HG03469 (cell line): Measurements from ENCODE around the gene NAA16.
"Not testable (repeated sequence)": the region's sequence is repeated elsewhere in the genome, so short reads cannot be mapped to it uniquely, and the experiment has no call there.

Experiments
- ATAC-seq: cut with Tn5 transposase; IDR thresholded peaks from one replicate; pipeline ENCODE4 v1.9.1; 2021; ENCODE audit warnings: mild to moderate bottlenecking, moderate library complexity, moderate number of reproducible peaks; ENCODE audit not compliant: unreplicated experiment

NAA16 gene

GRCh38 chr13:41352935-41353840 is 42.1 kb downstream of the NAA16 start:
- no peak for ATAC-seq

DNA sequence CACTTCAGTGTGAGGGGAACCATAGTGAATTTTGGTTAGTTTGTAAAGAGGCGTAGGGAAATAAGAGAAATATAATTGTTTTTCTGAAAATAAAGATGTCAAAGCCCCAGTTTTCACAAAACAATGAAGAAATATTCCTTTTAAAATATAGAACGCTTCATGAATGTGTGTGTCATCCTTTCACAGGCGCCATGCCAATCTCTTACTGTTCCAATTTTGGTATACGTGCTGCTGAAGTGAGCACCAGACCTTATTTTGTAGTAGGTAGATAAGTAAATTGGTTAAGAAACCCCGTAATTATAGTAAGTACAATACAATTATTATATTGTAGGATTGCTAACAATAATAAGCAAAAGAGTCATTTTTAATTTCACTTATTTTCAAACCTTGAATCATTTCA is 43.3 kb downstream of the NAA16 start:
- ATAC-seq, result no peak

GRCh38 chr13:41356385-41356648 is 45.2 kb downstream of the NAA16 start:
- ATAC-seq, result not testable (repeated sequence)

- ATAC-seq, result no peak
Observed at GRCh38 chr13:41356786-41357185, 45.7 kb downstream of the NAA16 start.

GRCh38 chr13:41361491-41361890 is 50.4 kb downstream of the NAA16 start:
- ATAC-seq, result no peak

- no peak for ATAC-seq
Observed at GRCh38 chr13:41364043-41364442, 53.0 kb downstream of the NAA16 start.

GRCh38 chr13:41365631-41366030 is 54.6 kb downstream of the NAA16 start:
- ATAC-seq, result no peak

GRCh38 chr13:41370736-41371135 is 59.7 kb downstream of the NAA16 start:
- ATAC-seq, result no peak

- no peak for ATAC-seq
Observed at GRCh38 chr13:41377446-41377845, 66.4 kb downstream of the NAA16 start.

- ATAC-seq, result no peak
Observed at GRCh38 chr13:41382431-41382830, 71.4 kb downstream of the NAA16 start.

DNA sequence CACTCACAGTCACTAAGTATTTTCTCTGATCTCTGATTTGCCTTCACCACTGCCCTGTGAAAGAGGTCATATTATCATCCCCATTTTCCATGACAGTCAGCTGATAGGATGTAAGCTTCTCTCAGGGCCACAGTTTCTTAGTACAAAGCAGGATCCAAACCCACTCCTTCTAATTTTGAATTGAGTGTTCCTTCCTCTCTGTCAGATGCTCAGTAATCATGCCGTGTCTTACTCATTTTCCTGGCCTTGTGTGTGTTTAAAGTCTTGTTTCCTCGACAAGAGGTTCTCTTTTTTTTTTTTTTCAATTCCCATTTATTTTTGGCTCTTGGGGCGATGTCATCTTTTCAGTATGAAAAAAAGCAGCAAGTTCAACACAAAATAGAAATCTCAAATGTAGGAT is 72.3 kb downstream of the NAA16 start:
- ATAC-seq, result no peak

- ATAC-seq, result no peak
Observed at GRCh38 chr13:41384749-41385503, 73.9 kb downstream of the NAA16 start.

DNA sequence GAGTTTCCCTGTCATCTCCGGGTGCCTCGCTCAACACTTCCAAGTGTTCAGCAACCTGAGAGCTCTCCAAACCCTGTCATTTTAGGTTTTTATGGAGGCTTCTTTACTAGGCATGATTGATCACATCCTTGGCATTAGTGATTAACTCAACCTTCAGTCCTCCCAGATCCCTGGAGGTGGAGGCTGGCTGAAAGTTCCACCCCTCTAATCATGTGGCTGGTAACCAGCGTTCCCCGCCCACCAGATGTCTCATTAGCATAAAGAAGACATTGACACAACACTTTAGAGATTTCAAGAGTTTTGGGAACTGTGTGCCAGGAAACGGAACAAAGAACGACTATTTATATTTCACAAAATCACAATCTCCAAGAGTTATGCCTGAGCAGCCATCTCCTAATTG is 75.1 kb downstream of the NAA16 start:
- no peak for ATAC-seq

GRCh38 chr13:41387576-41387975 is 76.5 kb downstream of the NAA16 start:
- no peak for ATAC-seq

DNA sequence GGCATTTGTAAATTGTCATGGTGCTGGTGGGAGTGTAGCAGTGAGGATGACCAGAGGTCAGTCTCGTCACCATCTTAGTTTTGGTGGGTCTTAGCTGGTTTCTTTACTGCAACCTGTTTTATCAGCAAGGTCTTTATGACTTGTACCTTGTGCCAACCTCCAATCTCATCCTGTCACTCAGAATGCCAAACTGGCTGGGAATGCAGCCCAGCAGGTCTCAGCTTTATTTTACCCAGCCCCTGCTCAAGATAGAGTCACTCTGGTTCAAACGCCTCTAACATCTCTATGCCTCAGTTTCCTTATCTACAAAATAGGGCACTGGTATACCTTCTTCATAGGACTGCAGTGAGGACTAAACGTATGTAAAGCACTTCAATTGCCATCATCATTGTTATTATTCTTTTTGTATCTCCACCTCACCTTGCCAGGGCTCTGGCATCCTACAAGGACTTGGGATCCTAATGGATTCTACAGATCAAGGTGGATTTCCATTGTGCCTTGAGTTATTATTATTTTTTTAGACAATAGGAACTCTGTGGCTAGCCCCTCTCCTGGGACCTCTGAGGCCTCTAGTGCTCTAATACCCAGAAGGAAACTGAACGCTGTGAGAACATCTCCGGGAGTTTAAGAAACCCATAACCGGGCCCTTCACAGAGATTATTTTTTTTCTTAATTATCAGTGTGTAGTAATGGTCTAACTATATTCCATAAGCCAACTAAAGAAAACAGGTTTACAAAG is 77.2 kb downstream of the NAA16 start:
- no peak for ATAC-seq

DNA sequence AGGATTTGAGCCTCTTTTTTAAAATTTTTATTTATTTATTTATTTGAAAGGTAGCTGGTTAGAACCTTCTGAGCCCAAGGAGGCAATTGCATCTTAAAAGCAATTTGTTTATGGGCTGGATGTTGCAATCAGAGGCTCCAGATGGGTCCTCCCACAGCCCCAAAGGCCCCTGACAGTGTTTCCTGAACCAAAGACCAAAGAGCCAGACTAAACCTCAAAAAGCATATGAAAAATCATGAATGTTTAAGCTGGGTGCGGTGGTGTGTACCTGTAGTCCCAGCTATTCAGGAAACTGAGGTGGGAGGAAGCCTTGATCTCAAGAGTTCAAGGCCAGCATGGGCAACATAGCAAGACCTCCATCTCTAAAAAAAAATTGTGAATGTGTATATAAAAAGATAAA is 78.5 kb downstream of the NAA16 start:
- no peak for ATAC-seq

DNA sequence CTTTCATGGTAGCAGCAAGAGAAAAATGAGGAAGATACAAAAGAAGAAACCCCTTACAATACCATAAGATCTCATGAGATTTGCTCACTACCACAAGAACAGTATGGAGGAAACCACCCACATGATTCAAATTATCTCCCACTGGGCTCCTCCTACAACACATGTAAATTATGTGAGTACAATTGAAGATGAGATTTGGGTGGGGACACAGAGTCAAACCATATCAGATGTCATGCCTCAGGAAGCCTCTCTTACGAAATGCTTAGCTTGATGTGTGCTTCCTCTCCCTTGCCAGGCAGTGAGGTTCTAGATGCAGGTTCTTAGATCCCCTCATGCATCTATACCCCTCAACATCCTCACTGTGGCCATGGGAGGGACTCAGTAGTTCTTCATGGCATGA is 83.1 kb downstream of the NAA16 start:
- no peak for ATAC-seq

DNA sequence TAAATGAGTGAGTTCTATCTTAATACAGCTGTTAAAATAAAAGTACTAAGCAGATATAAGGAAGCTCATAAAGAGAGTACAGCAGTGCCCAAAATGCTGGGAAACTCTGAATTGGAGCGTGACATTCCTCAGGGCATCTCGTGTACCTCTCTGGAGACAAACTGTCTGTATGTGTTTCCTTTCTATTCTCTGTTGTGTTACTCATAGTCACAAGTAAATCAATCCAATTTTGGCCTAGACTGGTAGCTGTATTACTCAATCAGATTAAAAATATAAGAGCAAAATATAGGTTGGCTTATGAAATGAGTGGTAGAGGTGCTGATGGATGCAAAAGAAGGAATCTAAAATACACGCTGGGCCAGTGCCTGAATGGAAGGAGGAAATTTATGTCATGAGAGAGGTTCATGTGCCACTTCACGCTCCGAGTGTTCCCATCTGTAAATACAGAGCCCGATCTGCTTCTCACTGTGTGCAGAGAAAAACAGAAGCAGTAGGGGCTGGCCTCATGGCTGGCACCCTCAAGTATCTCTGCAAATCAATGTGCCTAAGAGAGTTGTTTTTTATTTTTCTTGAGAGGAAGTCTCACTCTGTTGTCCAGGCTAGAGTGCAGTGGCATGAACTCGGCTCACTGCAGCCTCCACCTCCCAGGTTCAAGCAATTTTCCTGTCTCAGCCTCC is 87.6 kb downstream of the NAA16 start:
- ATAC-seq, result no peak

DNA sequence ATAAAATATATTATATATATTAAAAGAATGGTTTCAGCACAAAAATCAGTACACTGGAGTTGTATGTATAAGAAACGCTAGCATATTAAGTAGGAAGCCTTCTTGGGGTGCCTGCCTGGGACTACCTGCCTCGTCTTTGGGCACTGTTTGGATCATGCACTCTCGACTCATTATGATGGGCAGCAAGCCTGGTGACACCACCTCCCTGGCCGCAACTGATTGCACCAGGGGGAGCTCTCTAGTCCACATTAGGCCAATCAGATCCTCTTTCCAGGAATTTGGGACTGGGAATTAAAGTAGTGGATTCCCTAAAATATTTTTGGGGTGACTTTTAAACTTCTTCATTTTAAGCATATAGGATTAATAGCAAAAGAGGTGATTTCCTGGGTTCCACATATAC is 90.3 kb downstream of the NAA16 start:
- ATAC-seq, result no peak

GRCh38 chr13:41402691-41403511 is 91.8 kb downstream of the NAA16 start:
- ATAC-seq, result no peak
